Ascending aorta (tissue), 2 donors: ENCODE results near the gene PIEZO2. TPM values are rescaled to one million over a fixed set of nuclear protein-coding genes. Genes with fewer than 3 reads are reported as not detected.
"Not testable (repeated sequence)": the region's sequence is repeated elsewhere in the genome, so short reads cannot be mapped to it uniquely, and the experiment has no call there.

ENCODE experiments used
- DNase-seq, 2 donors: peaks; one replicate each; pipeline ENCODE4 v3.0.0-alpha.2; 2019; ENCODE audit warnings: low spot score in 2 of 2
- H3K27ac ChIP-seq, 2 donors: fragments of 200-600 bp; sonication (generic); one replicate each; pipeline ENCODE4 v1.5.1; 2016 to 2017; ENCODE audit warnings: mild to moderate bottlenecking in 1 of 2
- H3K27me3 ChIP-seq: fragments of 200-600 bp; sonication (generic); one replicate; pipeline ENCODE4 v1.5.1; 2017
- H3K36me3 ChIP-seq, 2 donors: fragments of 200-600 bp; sonication (generic); one replicate each; pipeline ENCODE4 v1.5.1; 2016
- H3K4me1 ChIP-seq, 2 donors: fragments of 200-600 bp; sonication (generic); one replicate each; pipeline ENCODE4 v1.5.1; 2016 to 2017; ENCODE audit warnings: mild to moderate bottlenecking in 1 of 2
- H3K4me3 ChIP-seq, 2 donors: fragments of 200-600 bp; sonication (generic); one replicate each; pipeline ENCODE4 v1.5.1; 2016 to 2017; ENCODE audit warnings: mild to moderate bottlenecking in 1 of 2
- H3K9me3 ChIP-seq, 2 donors: fragments of 200-600 bp; sonication (generic); one replicate each; pipeline ENCODE4 v1.5.1; 2016
- intact Hi-C: fragments of 100-400 bp; cut with DNase I; formaldehyde crosslinking; loops from one replicate; pipeline ENCODE4 v1.15.1; 2023
- total RNA-seq: library from RNA; depleted of rRNA; stranded (reverse); fragments of >200 nt; gene quantifications from one replicate; pipeline ENCODE4 v1.1.0, GENCODE V29; 2016
- TF ChIP-seq, protein P1 (sequence below), 3 experiments: fragments of 200-600 bp in 2 of 3; fragments of 450-650 bp in 1 of 3; sonication (generic) in 2 of 3; IDR thresholded peaks; one replicate each; pipeline ENCODE4 v1.5.1; 2016 to 2019; ENCODE audit warnings: antibody characterized with exemption in 3 of 3, mild to moderate bottlenecking in 1 of 3, moderate library complexity in 1 of 3

The PIEZO2 gene
- total RNA-seq, 1 donor from 2014 or later, result 3.1 TPM

DNA sequence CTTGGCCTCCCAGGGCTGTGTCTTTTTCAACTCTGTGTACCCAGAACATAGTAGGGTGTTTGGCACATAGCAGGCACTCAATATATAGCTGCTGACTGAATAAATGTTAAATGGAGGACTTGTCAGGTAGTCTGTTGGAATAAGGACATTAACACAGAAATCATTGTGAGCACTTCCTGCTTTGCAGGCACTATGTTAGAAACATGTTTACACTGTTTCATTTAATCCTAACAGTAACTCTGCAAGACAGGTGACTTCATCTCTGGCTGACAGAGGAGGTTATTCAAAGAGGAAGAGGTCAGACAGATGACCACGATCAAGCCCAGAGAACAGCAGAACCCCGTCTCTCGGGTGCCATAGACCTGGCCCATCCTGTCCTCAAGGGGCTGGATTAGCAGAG lies 28.0 kb upstream of the PIEZO2 start:
- TF ChIP-seq, protein P1, sequence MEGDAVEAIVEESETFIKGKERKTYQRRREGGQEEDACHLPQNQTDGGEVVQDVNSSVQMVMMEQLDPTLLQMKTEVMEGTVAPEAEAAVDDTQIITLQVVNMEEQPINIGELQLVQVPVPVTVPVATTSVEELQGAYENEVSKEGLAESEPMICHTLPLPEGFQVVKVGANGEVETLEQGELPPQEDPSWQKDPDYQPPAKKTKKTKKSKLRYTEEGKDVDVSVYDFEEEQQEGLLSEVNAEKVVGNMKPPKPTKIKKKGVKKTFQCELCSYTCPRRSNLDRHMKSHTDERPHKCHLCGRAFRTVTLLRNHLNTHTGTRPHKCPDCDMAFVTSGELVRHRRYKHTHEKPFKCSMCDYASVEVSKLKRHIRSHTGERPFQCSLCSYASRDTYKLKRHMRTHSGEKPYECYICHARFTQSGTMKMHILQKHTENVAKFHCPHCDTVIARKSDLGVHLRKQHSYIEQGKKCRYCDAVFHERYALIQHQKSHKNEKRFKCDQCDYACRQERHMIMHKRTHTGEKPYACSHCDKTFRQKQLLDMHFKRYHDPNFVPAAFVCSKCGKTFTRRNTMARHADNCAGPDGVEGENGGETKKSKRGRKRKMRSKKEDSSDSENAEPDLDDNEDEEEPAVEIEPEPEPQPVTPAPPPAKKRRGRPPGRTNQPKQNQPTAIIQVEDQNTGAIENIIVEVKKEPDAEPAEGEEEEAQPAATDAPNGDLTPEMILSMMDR (IDR thresholded peaks at IDR 0.05), result no peak
- Histone ChIP-seq H3K4me3 (no peak overlapping the region), H3K27ac (peak overlapping the region; percentile 88 to 90), H3K27me3 (no peaks in the 10 kb centered on the region), H3K9me3 (no peaks in the 10 kb centered on the region), H3K4me1 (peaks cover 3 to 39% of the 10 kb centered on the region in 2 donors), H3K36me3 (no peaks in the 10 kb centered on the region)
- DNase-seq, result no peak
- intact Hi-C loops, result loop anchor here (10.0 kb wide), 1 partner anchor 723 kb away; the partner anchor contains the start of gene APCDD1

DNA sequence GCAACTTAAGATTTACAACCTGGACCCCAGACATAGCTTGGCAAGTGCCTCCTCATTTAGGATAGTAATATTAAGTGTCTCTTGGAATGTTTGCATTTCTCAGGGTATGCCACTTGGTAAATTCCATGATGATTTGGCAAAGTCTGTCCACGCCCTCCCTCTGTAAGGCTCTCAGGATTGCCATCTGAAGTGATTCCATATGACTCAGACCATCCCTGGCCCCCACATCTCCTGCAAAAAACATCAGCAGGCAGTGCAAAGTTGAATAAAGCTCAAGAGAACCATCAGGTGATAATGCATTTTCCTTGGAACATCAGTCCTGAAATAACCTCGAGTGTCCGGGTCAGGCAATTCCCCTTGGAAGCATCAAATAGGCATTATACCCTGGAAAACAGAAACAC lies 27.1 kb upstream of the PIEZO2 start:
- no peaks in the 10 kb centered on the region for H3K36me3 ChIP-seq
- peak overlapping the region; percentile 88 to 90 for H3K27ac ChIP-seq
- intact Hi-C loops, result loop anchor here (10.0 kb wide), 1 partner anchor 722 kb away; the partner anchor contains the start of gene APCDD1
- no peaks in the 10 kb centered on the region for H3K27me3 ChIP-seq
- no peaks in the 10 kb centered on the region for H3K9me3 ChIP-seq
- peaks cover 3 to 39% of the 10 kb centered on the region in 2 donors for H3K4me1 ChIP-seq
- no peak for DNase-seq
- H3K4me3 ChIP-seq, result no peak overlapping the region
- TF ChIP-seq, protein P1 (IDR thresholded peaks at IDR 0.05), result no peak

DNA sequence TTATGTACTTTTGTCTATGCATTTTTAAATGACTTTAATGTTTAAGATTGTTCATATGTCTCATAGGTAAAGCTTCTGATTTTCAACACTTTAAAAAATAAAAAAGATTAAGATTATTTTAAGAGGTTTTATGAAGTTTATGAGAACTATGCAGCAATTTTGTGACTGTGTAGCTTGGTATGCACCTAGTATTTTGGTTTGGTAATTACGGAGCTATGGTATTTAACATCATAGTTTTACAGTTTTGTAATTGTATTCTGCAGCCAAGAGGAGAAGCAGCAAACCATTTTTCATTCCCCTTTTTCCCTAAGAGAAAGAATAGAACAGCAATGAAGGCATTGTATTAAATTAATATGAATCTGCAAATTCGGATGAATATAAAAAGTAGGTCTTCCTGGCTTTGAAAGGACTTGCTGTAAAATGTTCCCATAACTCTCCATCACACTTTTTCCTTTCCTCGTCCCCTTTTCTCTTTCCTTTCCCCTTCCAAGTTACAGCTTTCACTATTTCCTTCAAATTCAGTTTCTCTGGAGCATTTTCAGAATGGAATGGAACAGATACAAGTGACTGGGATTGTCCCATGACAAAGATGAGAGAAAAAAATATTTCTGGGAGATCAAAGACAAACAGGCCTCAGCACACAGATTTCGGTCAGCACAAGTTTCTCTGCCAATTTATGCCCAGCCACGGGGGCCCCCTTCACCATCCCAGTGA lies 26.1 kb upstream of the PIEZO2 start:
- intact Hi-C loops, result loop anchor here (10.0 kb wide), 1 partner anchor 721 kb away; the partner anchor contains the start of gene APCDD1

DNA sequence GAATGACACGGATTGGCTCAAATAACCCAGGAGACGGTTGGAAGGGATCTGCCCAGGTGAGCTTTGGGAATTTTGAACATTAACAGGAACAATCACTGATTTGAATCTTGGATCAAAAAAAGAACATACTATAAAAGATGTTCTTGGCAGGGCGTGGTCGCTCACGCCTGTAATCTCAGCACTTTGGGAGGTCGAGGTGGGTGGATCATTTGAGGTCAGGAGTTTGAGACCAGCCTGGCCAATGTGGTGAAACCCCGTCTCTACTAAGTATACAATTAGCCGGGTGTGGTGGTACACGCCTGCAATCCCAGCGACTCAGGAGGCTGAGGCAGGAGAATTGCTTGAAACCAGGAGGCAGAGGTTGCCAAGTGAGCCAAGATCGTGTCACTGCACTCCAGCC lies 24.8 kb upstream of the PIEZO2 start:
- peaks cover 3 to 27% of the 10 kb centered on the region in 2 donors for H3K4me1 ChIP-seq
- not testable (repeated sequence) for H3K27me3 ChIP-seq, H3K9me3 ChIP-seq, DNase-seq, H3K36me3 ChIP-seq
- H3K27ac ChIP-seq, result peak overlapping the region; percentile 74 to 88
- intact Hi-C loops, result loop anchor here (10.0 kb wide), 1 partner anchor 719 kb away; the partner anchor contains the start of gene APCDD1
- peak overlapping the region; percentile 14 to 29 for H3K4me3 ChIP-seq

More for the DNA sequence above, 26.1 kb upstream of the PIEZO2 start:
- H3K27ac ChIP-seq, result peak overlapping the region; percentile 88 to 90
- peaks cover 3 to 39% of the 10 kb centered on the region in 2 donors for H3K4me1 ChIP-seq
- no peak for DNase-seq
- peak overlapping the region in 1 of 2 donors; percentile 29 for H3K4me3 ChIP-seq
- no peaks in the 10 kb centered on the region for H3K36me3 ChIP-seq
- TF ChIP-seq, protein P1 (IDR thresholded peaks at IDR 0.05), result no peak
- H3K27me3 ChIP-seq, result no peaks in the 10 kb centered on the region
- no peaks in the 10 kb centered on the region for H3K9me3 ChIP-seq

DNA sequence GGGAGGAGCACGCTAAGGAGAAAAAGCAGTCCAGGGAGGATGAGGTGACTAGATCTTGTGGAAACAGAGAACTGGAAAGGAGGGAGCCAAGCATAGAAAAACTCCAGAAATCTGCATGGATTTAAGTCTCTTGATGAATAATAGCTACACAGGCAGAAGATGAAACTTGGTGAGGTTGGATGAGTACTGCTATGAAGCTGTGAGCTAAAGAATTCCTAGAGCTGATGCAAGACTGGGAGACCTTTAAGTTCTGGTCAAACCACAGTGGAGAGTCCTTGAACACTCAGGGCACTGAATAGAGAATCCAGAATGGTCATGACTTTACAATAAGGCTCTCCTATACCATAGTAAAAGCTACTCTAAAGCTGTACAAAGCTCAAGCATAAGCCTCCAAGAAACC lies 18.4 kb upstream of the PIEZO2 start:
- TF ChIP-seq, protein P1 (IDR thresholded peaks at IDR 0.05), result no peak
- intact Hi-C loops, result no loop called here
- Histone ChIP-seq H3K36me3 (no peaks in the 10 kb centered on the region), H3K27ac (no peak overlapping the region), H3K9me3 (no peaks in the 10 kb centered on the region), H3K4me3 (no peak overlapping the region), H3K27me3 (no peaks in the 10 kb centered on the region), H3K4me1 (no peaks in the 10 kb centered on the region)
- no peak for DNase-seq

DNA sequence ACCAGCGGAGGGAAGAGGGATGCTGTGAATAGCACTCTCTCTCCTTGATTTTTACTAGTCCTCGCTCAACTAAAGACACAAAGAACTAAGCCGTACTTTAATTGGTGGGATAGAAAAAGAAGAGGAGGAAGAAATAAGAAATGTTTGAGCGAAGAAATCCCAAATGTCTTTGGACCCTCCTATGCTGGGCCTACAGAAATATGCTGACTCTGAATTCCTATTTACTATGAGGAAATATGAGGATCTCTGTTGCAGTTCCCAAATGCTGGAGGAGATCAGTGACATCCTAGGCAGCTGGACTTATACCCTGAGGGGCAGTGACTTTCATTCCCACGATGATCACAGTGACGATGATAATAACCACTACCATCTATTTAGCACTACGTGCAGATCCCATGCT lies 16.6 kb upstream of the PIEZO2 start:
- intact Hi-C loops, result no loop called here

More for the DNA sequence above, 16.6 kb upstream of the PIEZO2 start:
- Histone ChIP-seq H3K36me3 (no peaks in the 10 kb centered on the region), H3K9me3 (no peaks in the 10 kb centered on the region), H3K27ac (no peak overlapping the region), H3K4me1 (no peaks in the 10 kb centered on the region), H3K4me3 (no peak overlapping the region), H3K27me3 (no peaks in the 10 kb centered on the region)
- TF ChIP-seq, protein P1 (IDR thresholded peaks at IDR 0.05), result no peak
- DNase-seq, result no peak
